Activated CD8-positive, alpha-beta T cell treated with anti-CD3 and anti-CD28 coated beads, Interleukin-2, amount 10 ng/mL, durations not matched to agents 7 days and 5 days (primary cell): ENCODE data around the gene CBARP. TPM values are rescaled to one million over a fixed set of nuclear protein-coding genes. Genes with fewer than 3 reads are reported as not detected.

Source experiments
- ATAC-seq: fragments of 150-1000 bp; cut with Tn5 transposase; one replicate; pipeline ENCODE4 v1.10.0; 2021; ENCODE audit warnings: moderate library complexity
- CTCF ChIA-PET: fragments of 350-600 bp; sonication (Branson Sonifier 250); formaldehyde crosslinking; loops from one replicate; lab custom pipeline; 2021; ENCODE audit warnings: antibody characterized with exemption; lab: Charles Lee
- POLR2A ChIA-PET: fragments of 350-600 bp; sonication (Branson Sonifier 250); formaldehyde crosslinking; loops from one replicate; lab custom pipeline; 2021; ENCODE audit warnings: antibody characterized with exemption; lab: Charles Lee
- DNase-seq: peaks from one replicate; pipeline ENCODE4 v3.0.0-alpha.2; 2020
- H3K27ac Mint-ChIP-seq: one replicate; pipeline ENCODE4 v1.8.0; 2021; ENCODE audit warnings: mild to moderate bottlenecking, mixed read lengths
- H3K27me3 Mint-ChIP-seq: one replicate; pipeline ENCODE4 v1.8.0; 2021; ENCODE audit warnings: low read depth, mixed read lengths
- H3K36me3 Mint-ChIP-seq: one replicate; pipeline ENCODE4 v1.8.0; 2021; ENCODE audit warnings: low read depth, mixed read lengths
- H3K4me1 Mint-ChIP-seq: one replicate; pipeline ENCODE4 v1.8.0; 2021; ENCODE audit warnings: low read depth, mixed read lengths
- H3K4me3 Mint-ChIP-seq: one replicate; pipeline ENCODE4 v1.8.0; 2021; ENCODE audit warnings: mild to moderate bottlenecking, mixed read lengths
- H3K9me3 Mint-ChIP-seq: one replicate; pipeline ENCODE4 v1.8.0; 2022; ENCODE audit warnings: mixed read lengths; ENCODE audit not compliant: insufficient read depth
- total RNA-seq, 2 experiments: library from RNA; stranded (reverse); gene quantifications; one replicate each; pipeline ENCODE4 v1.2.3, GENCODE V29; 2021

The CBARP gene
- total RNA-seq, 2 experiments from 2014 or later, result 0.10 TPM; not detected in 1

DNA sequence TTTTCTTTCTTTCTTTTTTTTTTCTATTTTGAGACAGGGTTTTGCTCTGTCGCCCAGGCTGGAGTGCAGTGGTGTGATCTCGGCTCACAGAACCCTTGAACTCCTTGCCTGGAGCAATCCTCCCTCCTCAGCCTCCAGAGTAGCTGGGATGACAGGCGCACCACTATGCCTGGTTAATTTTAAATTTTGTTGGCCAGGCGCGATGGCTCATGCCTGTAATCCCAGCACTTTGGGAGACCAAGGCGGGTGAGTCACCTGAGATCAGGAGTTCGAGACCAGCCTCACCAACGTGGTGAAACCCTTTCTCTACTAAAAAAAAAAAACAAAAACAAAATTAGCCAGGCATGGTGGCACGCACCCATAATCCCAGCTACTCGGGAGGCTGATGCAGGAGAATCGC, 55.1 kb downstream of the CBARP start:
- no peak for DNase-seq
- POLR2A ChIA-PET, result no interaction called here
- Mint-ChIP-seq H3K27ac (no peak overlapping the region), H3K9me3 (no peaks in the 10 kb centered on the region), H3K4me1 (peaks cover 12% of the 10 kb centered on the region), H3K36me3 (no peaks in the 10 kb centered on the region), H3K4me3 (no peak overlapping the region), H3K27me3 (peaks cover 10% of the 10 kb centered on the region)
- CTCF ChIA-PET, result no interaction called here
- no peak for ATAC-seq

DNA sequence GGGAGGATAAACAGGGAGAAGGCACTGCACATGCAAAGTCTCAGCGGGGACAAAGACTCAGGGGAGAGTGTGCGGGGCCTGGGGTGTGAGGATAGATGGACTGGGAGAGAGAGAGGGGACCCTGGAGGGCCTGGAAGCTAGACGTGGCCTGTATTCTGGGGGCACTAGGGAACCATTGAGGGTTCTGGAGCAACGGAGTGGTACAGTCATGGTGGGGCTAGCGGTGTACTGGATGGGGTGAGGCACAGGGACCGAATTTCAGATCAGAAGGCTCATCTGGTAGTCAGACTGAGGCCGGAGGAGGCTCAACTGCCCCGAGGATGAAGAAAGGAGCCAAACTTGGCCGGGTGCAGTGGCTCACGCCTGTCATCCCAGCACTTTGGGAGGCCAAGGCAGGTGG, 55.7 kb downstream of the CBARP start:
- POLR2A ChIA-PET, result no interaction called here
- H3K27ac Mint-ChIP-seq, result no peak overlapping the region
- DNase-seq (no peak), ATAC-seq (no peak)
- peaks cover 10% of the 10 kb centered on the region for H3K27me3 Mint-ChIP-seq
- H3K4me1 Mint-ChIP-seq, result peaks cover 18% of the 10 kb centered on the region
- no peaks in the 10 kb centered on the region for H3K9me3 Mint-ChIP-seq
- CTCF ChIA-PET, result no interaction called here
- no peaks in the 10 kb centered on the region for H3K36me3 Mint-ChIP-seq
- H3K4me3 Mint-ChIP-seq, result no peak overlapping the region

DNA sequence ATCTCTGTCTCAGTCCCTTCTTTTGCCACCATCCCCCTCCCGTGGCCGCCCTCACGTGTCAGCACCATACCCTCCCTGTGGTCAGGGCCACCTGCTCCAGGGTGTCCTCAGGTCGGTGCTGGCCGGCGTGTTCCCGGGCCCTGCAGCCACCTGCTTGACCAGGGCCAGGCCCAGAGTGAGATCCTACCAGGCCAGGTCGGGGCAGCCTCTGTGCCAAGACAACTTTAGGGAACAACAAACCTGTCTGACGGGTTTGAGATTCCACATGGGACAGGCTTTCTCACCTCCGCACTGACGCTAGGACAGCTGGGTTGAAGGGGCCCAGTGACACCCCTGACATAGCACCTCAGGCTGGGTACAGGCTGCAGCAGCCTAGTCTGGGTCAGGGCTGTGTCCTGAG, 56.2 kb downstream of the CBARP start:
- ChIA-PET CTCF (no interaction called here), POLR2A (interaction anchor here (0.9 kb wide), 1 partner anchor 59 kb away, joined by 4 read pairs; no protein-coding TSS in a partner anchor)
- DNase-seq (no peak), ATAC-seq (no peak)
- Mint-ChIP-seq H3K27me3 (peaks cover 10% of the 10 kb centered on the region), H3K4me1 (peaks cover 19% of the 10 kb centered on the region), H3K9me3 (no peaks in the 10 kb centered on the region), H3K36me3 (no peaks in the 10 kb centered on the region), H3K27ac (no peak overlapping the region), H3K4me3 (no peak overlapping the region)

Other genes with a start within 250 kb of the CBARP start
- not detected for gene GRIN3B, start 237.6 kb downstream of the CBARP start, total RNA-seq
- gene TMEM259, start 216.9 kb downstream of the CBARP start, total RNA-seq, result 100 to 1,000 TPM; 153 to 160 TPM
- gene RNU6-2, start 216.5 kb downstream of the CBARP start, total RNA-seq, result not detected
- gene CNN2, start 211.4 kb downstream of the CBARP start, total RNA-seq, result 100 to 1,000 TPM; 417 to 455 TPM
- 10 to 100 TPM; 76.6 to 77.5 TPM for gene ABCA7, start 197.9 kb downstream of the CBARP start, total RNA-seq
- gene ARHGAP45, start 170.8 kb downstream of the CBARP start, total RNA-seq, result 100 to 1,000 TPM; 433 to 445 TPM
- gene POLR2E, start 142.6 kb downstream of the CBARP start, total RNA-seq, result 100 to 1,000 TPM; 176 to 177 TPM
- 100 to 1,000 TPM; 174 to 177 TPM for gene GPX4, start 134.0 kb downstream of the CBARP start, total RNA-seq
- gene SBNO2, start 63.7 kb downstream of the CBARP start, total RNA-seq, result 10 to 100 TPM; 58.6 to 70.5 TPM
- 10 to 100 TPM; 68.8 to 70.8 TPM for gene STK11, start 32.2 kb downstream of the CBARP start, total RNA-seq
- gene ATP5F1D, start 3.7 kb upstream of the CBARP start, total RNA-seq, result 100 to 1,000 TPM; 209 to 222 TPM
- gene MIDN, start 10.6 kb upstream of the CBARP start, total RNA-seq, result 10 to 100 TPM; 88.4 to 94.3 TPM
- gene CIRBP, start 31.3 kb upstream of the CBARP start, total RNA-seq, result 100 to 1,000 TPM; 172 to 195 TPM
- gene FAM174C, start 37.5 kb upstream of the CBARP start, total RNA-seq, result 10 to 100 TPM; 57.1 TPM
- gene EFNA2, start 47.9 kb upstream of the CBARP start, total RNA-seq, result not detected
- 100 to 1,000 TPM; 122 to 127 TPM for gene NDUFS7, start 145.9 kb upstream of the CBARP start, total RNA-seq
- 10 to 100 TPM; 26.2 to 26.8 TPM for gene GAMT, start 163.5 kb upstream of the CBARP start, total RNA-seq
- gene DAZAP1, start 169.6 kb upstream of the CBARP start, total RNA-seq, result 100 to 1,000 TPM; 264 to 270 TPM
- 1,000 to 10,000 TPM; 1,384 TPM for gene RPS15, start 200.4 kb upstream of the CBARP start, total RNA-seq
- not detected for gene APC2, start 212.1 kb upstream of the CBARP start, total RNA-seq
- gene C19orf25, start 241.2 kb upstream of the CBARP start, total RNA-seq, result 10 to 100 TPM; 33.3 to 38.2 TPM